Pancreas (tissue), 10 donors: ENCODE measurements around the gene CHRNA1. TPM values are rescaled to one million over a fixed set of nuclear protein-coding genes. Genes with fewer than 3 reads are reported as not detected.
A peak's percentile ranks its signal among the peaks of the same experiment; 100 is the strongest.

Source experiments
- ATAC-seq, 4 donors: fragments of 200-7000 bp; cut with Tn5 transposase; one replicate each; pipeline versions ENCODE4 v1.8.0 to v1.9.1; 2020; ENCODE audit warnings: mild to moderate bottlenecking in 4 of 4, moderate library complexity in 4 of 4
- DNase-seq, 6 donors: peaks; one replicate each; pipeline ENCODE4 v3.0.0-alpha.2; 2020
- FAIRE-seq: peaks from 2 replicates; lab custom pipeline; 2012; peaks lifted over from hg19 to GRCh38; lab: Jason Lieb, UNC
- H3K27ac ChIP-seq, 4 donors: fragments of 200-600 bp; sonication (generic); 1 replicate in 3 of 4; 2 replicates in 1 of 4; pipeline versions ENCODE4 v1.5.0 to v1.8.0; 2020
- H3K27me3 ChIP-seq, 4 donors: fragments of 200-600 bp; one replicate each; pipeline ENCODE4 v1.8.0; 2021
- H3K36me3 ChIP-seq, 3 donors: fragments of 200-600 bp; sonication (generic) in 1 of 3; one replicate each; pipeline versions ENCODE4 v1.5.0 to v1.8.0; 2020 to 2021
- H3K4me1 ChIP-seq, 3 donors: fragments of 200-600 bp; one replicate each; pipeline ENCODE4 v1.8.0; 2021
- H3K4me3 ChIP-seq, 4 donors: fragments of 200-600 bp; sonication (generic) in 2 of 4; one replicate each; pipeline versions ENCODE4 v1.5.0 to v1.8.0; 2020 to 2021
- H3K9me3 ChIP-seq, 4 donors: fragments of 200-600 bp; one replicate each; pipeline ENCODE4 v1.8.0; 2021
- WGBS, 2 donors: extraction: QIAGEN DNeasy Blood & Tissue Kit; methylation state at CpG; one replicate each; pipeline ENCODE4 v1.1.7; 2013; 5-methylcytosine and 5-hydroxymethylcytosine counted together
- intact Hi-C, 3 donors: fragments of 100-400 bp; cut with DNase I; formaldehyde crosslinking; loops; one replicate each; pipeline versions ENCODE4 v1.11.1 to v1.14.2; 2022
- polyA plus RNA-seq, 2 donors: library from polyadenylated mRNA; stranded (reverse); fragments of 200-250 nt; gene quantifications; one replicate each; pipeline ENCODE4 v1.2.3, GENCODE V29; 2013
- total RNA-seq, 6 donors: library from RNA; stranded (reverse); fragmentation: NEBNext Ultra II Directional in 4 of 6; extraction: Animal tissue kit (Norgen Biotek cat#: 25700) in 4 of 6; gene quantifications; one replicate each; pipeline versions ENCODE4 v1.2.1 to v1.2.4, GENCODE V29; 2021 to 2023
- TF ChIP-seq, protein P1 (sequence below), 4 donors: fragments of 200-600 bp; sonication (generic) in 3 of 4; IDR thresholded peaks; one replicate each; pipeline versions ENCODE4 v1.5.0 to v1.8.0; 2021; ENCODE audit warnings: antibody characterized with exemption in 4 of 4
- donor health status: healthy with polysubstance abuse.
- donor health status: DM: no; HTN: no; CAD: no; lungs with moderate emphysema.
- donor health status: DM: no; HTN: no; CAD: no.
- donor health status: control.
- donor health status: control.
- donor health status: Bipolar disorder and iron deficiency.
- donor health status: DM: yes; HTN: yes; CAD: no.
- donor health status: DM: no; HTN: no; CAD: no.
- donor health status: DM: no; HTN: no; CAD: no.
- donor health status: DM: yes; HTN: yes; CAD: no.

The CHRNA1 gene
- total and polyA plus RNA-seq, 8 donors = 0.12 to 0.14 (median 0.14) TPM; not detected in 5

DNA sequence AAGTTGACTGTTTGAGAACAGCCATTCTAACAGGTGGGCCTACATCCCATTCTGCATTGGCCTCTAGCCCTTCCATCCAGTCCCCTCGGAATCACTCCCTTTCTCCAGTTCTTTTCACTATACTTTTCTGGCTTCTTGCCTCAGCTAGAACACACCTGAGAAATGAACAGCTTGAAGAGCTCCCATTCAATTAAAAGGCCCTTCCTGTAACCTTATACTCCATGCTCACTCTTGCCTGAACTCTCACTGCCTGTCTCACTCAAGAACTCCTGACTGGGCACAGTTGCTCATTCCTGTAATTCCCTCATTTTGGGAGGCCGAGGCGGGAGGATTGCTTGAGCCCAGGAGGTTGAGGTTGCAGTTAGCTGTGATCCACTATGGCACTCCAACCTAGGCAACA, 23.6 kb downstream of the CHRNA1 start:
- DNase-seq = no peak
- Histone ChIP-seq H3K4me1 (no peaks in the 10 kb centered on the region), H3K4me3 (no peak overlapping the region), H3K9me3 (no peaks in the 10 kb centered on the region), H3K27ac (no peak overlapping the region), H3K27me3 (no peaks in the 10 kb centered on the region), H3K36me3 (no peaks in the 10 kb centered on the region)
- WGBS, 2 donors = 89 to 97% methylated on average over 3 of the region's 3 CpGs
- TF ChIP-seq, protein P1, sequence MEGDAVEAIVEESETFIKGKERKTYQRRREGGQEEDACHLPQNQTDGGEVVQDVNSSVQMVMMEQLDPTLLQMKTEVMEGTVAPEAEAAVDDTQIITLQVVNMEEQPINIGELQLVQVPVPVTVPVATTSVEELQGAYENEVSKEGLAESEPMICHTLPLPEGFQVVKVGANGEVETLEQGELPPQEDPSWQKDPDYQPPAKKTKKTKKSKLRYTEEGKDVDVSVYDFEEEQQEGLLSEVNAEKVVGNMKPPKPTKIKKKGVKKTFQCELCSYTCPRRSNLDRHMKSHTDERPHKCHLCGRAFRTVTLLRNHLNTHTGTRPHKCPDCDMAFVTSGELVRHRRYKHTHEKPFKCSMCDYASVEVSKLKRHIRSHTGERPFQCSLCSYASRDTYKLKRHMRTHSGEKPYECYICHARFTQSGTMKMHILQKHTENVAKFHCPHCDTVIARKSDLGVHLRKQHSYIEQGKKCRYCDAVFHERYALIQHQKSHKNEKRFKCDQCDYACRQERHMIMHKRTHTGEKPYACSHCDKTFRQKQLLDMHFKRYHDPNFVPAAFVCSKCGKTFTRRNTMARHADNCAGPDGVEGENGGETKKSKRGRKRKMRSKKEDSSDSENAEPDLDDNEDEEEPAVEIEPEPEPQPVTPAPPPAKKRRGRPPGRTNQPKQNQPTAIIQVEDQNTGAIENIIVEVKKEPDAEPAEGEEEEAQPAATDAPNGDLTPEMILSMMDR (IDR thresholded peaks at IDR 0.05) = no peak
- FAIRE-seq = no peak
- ATAC-seq = no peak
- intact Hi-C loops = no loop called here

DNA sequence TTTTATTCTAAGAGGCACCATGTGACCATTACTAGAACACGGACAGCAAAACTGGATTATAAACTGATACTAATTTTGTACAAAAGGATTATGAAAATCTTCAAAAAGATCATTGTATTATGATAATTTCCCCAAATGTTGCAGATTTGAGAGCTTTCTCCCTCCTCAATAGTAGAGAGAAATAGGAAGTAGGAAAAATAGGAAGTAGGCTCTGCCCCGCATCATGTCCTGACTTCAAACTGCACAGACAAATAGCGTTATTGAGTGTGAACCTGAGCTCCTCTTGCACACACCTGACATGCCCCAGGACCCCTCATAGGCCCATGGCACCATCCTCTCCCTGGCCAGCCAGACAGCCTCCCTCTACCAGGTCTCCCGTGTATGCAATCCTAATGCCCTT, 25.4 kb downstream of the CHRNA1 start:
- Histone ChIP-seq H3K4me3 (no peak overlapping the region), H3K9me3 (no peaks in the 10 kb centered on the region), H3K4me1 (no peaks in the 10 kb centered on the region), H3K27me3 (no peaks in the 10 kb centered on the region), H3K27ac (no peak overlapping the region), H3K36me3 (no peaks in the 10 kb centered on the region)
- DNase-seq (no peak), ATAC-seq (no peak), FAIRE-seq (no peak)
- TF ChIP-seq, protein P1 (IDR thresholded peaks at IDR 0.05) = no peak
- intact Hi-C loops = no loop called here
- 79 to 81% methylated on average over 4 of the region's 4 CpGs for WGBS, 2 donors

DNA sequence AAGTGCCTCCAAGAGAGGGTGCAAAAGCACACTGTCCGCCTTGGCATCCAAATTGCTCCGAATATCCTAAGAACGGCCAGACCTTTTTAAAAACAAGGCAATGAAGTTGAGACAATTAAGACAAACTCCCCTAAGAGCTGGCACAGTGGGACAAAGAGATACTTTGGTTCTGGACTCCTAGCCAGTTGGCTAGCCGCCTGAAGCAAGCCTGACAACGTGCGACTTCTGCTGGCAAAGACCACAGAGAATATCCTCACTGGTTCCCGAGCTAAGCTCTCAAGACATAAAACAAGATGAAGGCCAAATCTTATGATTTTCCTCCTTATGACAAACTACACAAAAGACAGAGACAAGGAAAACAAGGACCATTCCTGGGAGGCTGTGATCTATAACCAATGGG, 32.7 kb downstream of the CHRNA1 start:
- Histone ChIP-seq H3K36me3 (no peaks in the 10 kb centered on the region), H3K4me3 (no peak overlapping the region), H3K9me3 (no peaks in the 10 kb centered on the region), H3K4me1 (no peaks in the 10 kb centered on the region), H3K27me3 (peaks cover 0 to 20% (median 0%) of the 10 kb centered on the region in 4 donors), H3K27ac (no peak overlapping the region)
- WGBS, 2 donors = 80 to 86% methylated on average over 7 of the region's 7 CpGs
- no peak for FAIRE-seq
- no peak for DNase-seq
- ATAC-seq = no peak
- intact Hi-C loops = no loop called here
- TF ChIP-seq, protein P1 (IDR thresholded peaks at IDR 0.05) = no peak

DNA sequence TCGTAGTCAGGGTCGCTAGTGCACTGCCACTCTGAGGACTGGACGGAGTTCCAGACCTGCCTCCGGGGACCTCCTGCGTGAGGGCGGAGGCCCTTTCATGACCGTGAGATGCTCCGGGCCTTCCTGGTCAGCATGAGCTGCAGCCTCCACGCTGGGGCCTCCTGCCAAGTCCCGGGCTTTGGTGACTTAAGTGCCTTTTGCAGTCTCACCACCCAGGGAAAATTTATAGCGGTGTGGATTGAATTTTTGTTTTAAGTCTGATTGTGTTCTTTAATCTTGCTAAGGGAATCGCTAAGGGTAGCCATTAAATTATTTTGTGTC, 33.6 kb downstream of the CHRNA1 start:
- TF ChIP-seq, protein P1 (IDR thresholded peaks at IDR 0.05) = no peak
- intact Hi-C loops = no loop called here
- Histone ChIP-seq H3K4me1 (no peaks in the 10 kb centered on the region), H3K4me3 (no peak overlapping the region), H3K9me3 (no peaks in the 10 kb centered on the region), H3K36me3 (no peaks in the 10 kb centered on the region), H3K27me3 (peaks cover 0 to 21% (median 0%) of the 10 kb centered on the region in 4 donors), H3K27ac (no peak overlapping the region)
- ATAC-seq (no peak), FAIRE-seq (no peak), DNase-seq (no peak)
- 79 to 82% methylated on average over 12 of the region's 12 CpGs for WGBS, 2 donors

DNA sequence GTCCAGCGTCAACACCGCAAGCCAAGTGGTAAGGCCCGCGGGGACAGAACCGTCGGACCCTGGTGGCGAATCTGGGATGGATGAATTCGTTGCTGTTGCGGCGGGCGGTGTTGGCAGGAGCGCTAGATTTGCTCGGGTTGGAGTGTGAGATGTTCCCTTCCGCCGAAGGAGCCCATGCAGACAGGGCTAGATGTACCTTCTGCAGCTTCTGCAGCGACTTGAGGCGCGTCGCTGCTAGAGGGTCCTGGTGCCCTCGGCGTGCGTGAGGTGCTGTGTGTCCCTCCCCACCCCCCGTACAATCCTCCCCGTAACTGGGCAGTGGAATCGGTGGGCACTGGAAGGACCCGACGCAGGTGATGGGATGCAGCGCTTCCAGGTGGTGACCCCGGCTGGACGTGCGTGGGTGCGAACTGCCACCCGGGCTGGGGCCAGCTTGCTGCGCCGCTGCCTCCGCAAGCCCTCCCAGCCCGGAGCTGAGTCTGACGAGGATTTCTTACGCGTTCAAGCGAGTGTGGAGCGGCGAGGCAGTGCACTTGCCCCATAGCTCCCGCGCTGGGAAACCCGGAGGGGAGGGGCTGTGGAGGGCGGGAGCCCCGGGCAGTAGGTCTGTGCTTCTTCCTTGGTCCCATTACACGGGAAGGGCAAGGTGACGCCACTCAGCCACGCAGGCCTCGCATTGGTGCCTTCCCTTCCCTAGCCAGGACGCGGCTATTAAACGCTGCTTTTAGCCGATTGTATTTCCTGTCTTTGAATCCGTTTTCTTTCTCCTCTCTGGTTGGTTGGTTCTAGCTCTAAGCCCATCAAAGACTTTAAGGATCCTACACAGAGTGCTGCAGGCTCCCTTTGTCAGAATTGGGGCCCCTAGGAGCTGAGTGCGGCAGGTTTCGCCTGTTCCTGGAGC, 34.2 kb downstream of the CHRNA1 start:
- no peaks in the 10 kb centered on the region for H3K36me3 ChIP-seq
- DNase-seq = no peak
- intact Hi-C loops = no loop called here
- TF ChIP-seq, protein P1 (IDR thresholded peaks at IDR 0.05) = no peak
- H3K27me3 ChIP-seq = peaks cover 0 to 21% (median 0%) of the 10 kb centered on the region in 4 donors
- FAIRE-seq = no peak
- no peaks in the 10 kb centered on the region for H3K4me1 ChIP-seq
- H3K4me3 ChIP-seq = peak overlapping the region in 3 of 4 donors; percentile 6 to 41 (median 8)
- 9 to 12% methylated on average over 58 to 59 of the region's 59 CpGs for WGBS, 2 donors
- peak; percentile 21 to 72 (median 66) for ATAC-seq
- no peak overlapping the region for H3K27ac ChIP-seq
- H3K9me3 ChIP-seq = no peaks in the 10 kb centered on the region
